ENCODE data around the gene IGFBP3.

Gene IGFBP3

DNA sequence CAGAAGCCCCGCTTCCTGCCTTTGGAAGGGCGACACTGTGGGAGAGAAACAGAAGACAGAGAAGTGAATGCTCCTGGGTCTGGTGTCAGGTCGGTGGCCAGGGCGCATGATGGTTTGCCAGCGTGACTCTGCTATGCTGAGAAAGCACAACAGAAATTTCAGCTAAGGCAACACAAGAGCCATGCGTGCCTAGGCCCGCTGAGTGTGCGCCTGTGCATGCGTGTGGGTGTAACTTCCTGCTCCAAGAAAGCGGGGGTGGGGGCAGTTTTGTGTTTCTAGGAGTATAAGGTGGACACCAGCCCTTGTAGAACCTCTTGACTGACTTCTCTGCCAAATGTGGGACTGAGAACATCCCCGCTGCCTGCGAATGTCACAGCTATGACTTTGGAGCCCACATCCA lies 6.2 kb downstream of the IGFBP3 start:
- Histone ChIP-seq H3K36me3 (no peaks in the 10 kb centered on the region), H3K4me1 (no peaks in the 10 kb centered on the region), H3K27me3 (peaks cover 26% of the 10 kb centered on the region), H3K4me3 (ENCODE audit: low read depth, low read length) (no peak overlapping the region), H3K9me3 (no peaks in the 10 kb centered on the region)
- TF ChIP-seq CTCF (IDR thresholded peaks at IDR 0.05; ENCODE audit: low read depth, low read length), result no peak
- DNase-seq, result no peak

DNA sequence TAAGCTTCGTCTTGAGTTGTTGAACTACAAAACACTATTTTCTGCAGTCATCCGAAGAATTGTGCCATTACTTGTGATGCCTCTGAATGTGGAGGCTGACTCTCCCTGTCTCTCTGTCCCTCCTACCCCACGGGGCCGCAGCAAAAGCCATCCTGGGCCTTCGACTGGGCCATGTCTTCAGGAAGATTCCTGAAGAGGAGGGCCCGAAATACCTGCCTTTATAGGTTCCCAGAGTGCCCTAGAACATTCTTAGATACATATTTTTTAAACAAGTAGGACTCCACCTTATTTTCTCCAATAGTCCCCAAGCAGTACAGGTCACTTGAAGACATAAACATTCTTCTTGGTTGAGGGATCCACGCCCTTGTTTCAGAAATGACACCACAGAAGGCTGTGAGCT lies 8.1 kb downstream of the IGFBP3 start:
- DNase-seq, result no peak

DNA sequence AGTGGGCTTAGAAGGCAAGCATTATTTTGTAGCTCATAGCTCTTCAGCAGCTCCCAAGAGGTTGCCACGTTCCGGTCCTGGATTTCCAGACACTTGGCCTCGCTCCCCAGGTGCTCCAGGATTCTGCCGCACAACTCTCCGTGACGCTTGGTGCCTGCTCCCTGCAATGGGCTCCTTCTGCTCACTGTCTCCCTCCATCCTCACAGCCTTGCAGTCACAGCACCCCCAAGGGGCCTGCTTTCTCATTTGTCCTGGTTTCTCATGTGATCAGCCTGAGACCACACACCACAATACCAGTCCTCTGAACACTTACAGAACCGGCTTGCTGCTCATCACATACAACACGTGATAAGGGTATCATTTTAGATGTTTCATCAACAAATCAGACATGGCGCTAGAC lies 9.8 kb downstream of the IGFBP3 start:
- no peaks in the 10 kb centered on the region for H3K9me3 ChIP-seq
- no peak for TF ChIP-seq CTCF (IDR thresholded peaks at IDR 0.05; ENCODE audit: low read depth, low read length)
- no peak overlapping the region for H3K4me3 ChIP-seq (ENCODE audit: low read depth, low read length)
- peaks cover 2% of the 10 kb centered on the region for H3K27me3 ChIP-seq
- H3K4me1 ChIP-seq, result no peaks in the 10 kb centered on the region
- no peak for DNase-seq
- H3K36me3 ChIP-seq, result no peaks in the 10 kb centered on the region

More for the DNA sequence above, 8.1 kb downstream of the IGFBP3 start:
- TF ChIP-seq CTCF (IDR thresholded peaks at IDR 0.05; ENCODE audit: low read depth, low read length), result no peak
- peaks cover 7% of the 10 kb centered on the region for H3K27me3 ChIP-seq
- H3K9me3 ChIP-seq, result no peaks in the 10 kb centered on the region
- no peaks in the 10 kb centered on the region for H3K4me1 ChIP-seq
- no peak overlapping the region for H3K4me3 ChIP-seq (ENCODE audit: low read depth, low read length)
- no peaks in the 10 kb centered on the region for H3K36me3 ChIP-seq

DNA sequence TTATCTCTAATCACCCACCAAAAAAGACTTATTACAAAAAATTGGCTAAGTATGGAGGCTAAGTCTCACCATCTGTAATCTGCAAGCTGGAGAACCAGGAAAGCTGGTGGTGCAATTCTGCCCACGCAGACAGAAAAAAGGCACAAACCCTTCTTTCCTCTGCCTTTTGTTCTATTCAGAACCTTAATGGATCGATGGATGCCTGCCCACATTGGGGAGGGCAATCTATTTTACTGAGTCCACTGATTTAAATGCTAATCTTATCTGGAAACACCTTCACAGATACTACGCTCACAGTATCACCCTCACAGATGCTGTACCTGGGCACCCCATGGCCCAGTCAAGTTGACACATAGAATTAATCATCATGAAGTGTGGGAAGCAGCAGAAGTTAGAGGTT lies 10.2 kb downstream of the IGFBP3 start:
- Histone ChIP-seq H3K4me1 (no peaks in the 10 kb centered on the region), H3K36me3 (no peaks in the 10 kb centered on the region), H3K9me3 (no peaks in the 10 kb centered on the region), H3K4me3 (ENCODE audit: low read depth, low read length) (no peak overlapping the region), H3K27me3 (no peaks in the 10 kb centered on the region)
- DNase-seq, result no peak
- TF ChIP-seq CTCF (IDR thresholded peaks at IDR 0.05; ENCODE audit: low read depth, low read length), result no peak

GRCh38 chr7:45909561-45909960 lies 11.5 kb downstream of the IGFBP3 start:
- H3K27me3 ChIP-seq, result no peaks in the 10 kb centered on the region
- no peaks in the 10 kb centered on the region for H3K4me1 ChIP-seq
- TF ChIP-seq CTCF (IDR thresholded peaks at IDR 0.05; ENCODE audit: low read depth, low read length), result no peak

GRCh38 chr7:45902820-45903219 lies 18.3 kb downstream of the IGFBP3 start:
- Histone ChIP-seq H3K4me1 (no peaks in the 10 kb centered on the region), H3K4me3 (ENCODE audit: low read depth, low read length) (no peak overlapping the region), H3K27me3 (no peaks in the 10 kb centered on the region), H3K36me3 (no peaks in the 10 kb centered on the region), H3K9me3 (no peaks in the 10 kb centered on the region; the same call in 1 of the 2 replicates)
- no peak for TF ChIP-seq CTCF (IDR thresholded peaks at IDR 0.05; ENCODE audit: low read depth, low read length)
- DNase-seq, result no peak

More at GRCh38 chr7:45909561-45909960, 11.5 kb downstream of the IGFBP3 start:
- Histone ChIP-seq H3K36me3 (no peaks in the 10 kb centered on the region), H3K9me3 (no peaks in the 10 kb centered on the region; the same call in 1 of the 2 replicates), H3K4me3 (ENCODE audit: low read depth, low read length) (no peak overlapping the region)
- no peak for DNase-seq

Measured in BE2C (cell line).